ENCODE data around the gene MDFIC.
"Not testable (repeated sequence)": the region's sequence is repeated elsewhere in the genome, so short reads cannot be mapped to it uniquely, and the experiment has no call there.

Gene MDFIC, protein sequence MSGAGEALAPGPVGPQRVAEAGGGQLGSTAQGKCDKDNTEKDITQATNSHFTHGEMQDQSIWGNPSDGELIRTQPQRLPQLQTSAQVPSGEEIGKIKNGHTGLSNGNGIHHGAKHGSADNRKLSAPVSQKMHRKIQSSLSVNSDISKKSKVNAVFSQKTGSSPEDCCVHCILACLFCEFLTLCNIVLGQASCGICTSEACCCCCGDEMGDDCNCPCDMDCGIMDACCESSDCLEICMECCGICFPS

DNA sequence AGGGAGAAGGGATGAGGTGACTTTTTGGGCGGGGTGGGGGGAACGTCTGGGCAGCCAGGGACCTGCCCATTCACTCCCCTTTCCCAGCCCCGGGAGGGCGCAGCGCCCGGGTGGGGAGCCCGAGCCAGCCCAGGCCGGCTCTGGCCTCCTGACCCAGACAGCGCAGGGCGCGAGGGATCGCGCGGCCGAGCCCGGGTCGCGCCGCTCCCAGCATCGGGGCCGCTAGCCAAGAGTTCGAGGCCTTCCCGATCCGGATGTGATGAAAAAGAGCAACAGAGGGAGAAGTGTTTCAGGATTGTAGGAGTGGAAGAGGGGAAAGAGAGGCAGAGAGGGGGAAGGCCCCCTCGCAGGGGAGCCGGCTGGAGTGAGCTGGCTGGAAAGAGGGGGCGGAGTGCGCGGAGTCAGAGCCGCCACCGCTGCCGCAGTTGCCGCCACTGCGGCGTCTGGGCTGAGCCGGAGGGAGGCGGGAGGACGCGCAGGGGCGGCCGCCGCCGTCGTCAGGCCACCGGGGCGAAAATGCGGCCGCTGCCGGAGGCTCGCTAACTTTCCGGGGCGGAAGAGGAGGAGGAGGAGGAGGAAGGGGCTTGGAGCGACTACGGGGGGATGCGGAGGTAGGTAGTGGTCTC, at the start of gene MDFIC:
Gene MDFIC (plus strand): TSS at position 69 of the 626 bp plus-strand sequence. CDS start 940 bp downstream, outside the sequence.
- peak; percentile 83 for DNase-seq (ENCODE audit: low spot score)

DNA sequence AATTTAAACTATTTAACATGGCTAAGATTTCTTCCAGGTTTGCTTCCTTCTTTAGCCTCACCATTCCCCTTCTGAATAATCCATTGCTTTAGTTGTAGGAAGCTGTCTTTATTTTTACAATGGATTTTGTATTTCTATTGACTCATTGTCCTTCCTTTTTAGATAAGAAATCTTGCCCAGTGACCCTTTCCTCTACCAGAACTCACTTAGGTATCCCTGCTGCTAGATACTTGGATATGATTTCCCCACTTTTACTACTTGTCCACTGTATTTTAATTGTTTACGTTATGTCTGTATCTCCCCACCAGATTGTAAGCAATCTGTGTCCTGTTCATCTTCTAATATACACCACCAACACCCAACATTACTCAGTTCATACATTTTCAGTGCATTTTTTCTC, 47.7 kb upstream of the MDFIC start:
- DNase-seq (ENCODE audit: low spot score) = no peak

DNA sequence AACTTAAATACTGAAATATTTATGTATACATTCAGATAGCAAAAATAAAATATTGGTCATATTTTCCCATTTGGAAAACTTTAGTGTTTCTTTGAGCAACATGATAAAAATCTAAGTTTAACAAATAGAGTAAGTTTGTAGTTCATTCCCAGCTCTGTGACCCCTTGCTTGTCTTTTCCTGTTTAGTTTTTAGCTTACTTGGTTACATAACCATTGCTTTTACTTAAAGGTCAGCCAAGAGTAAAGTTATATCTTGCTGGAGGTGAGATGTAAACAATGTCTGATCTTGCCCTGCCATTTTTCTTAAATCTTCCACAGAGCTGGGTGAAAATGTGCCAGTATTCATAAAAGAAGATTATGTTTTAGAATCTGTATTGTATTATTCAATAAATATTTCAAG, 46.7 kb upstream of the MDFIC start:
- no peak for DNase-seq (ENCODE audit: low spot score)

DNA sequence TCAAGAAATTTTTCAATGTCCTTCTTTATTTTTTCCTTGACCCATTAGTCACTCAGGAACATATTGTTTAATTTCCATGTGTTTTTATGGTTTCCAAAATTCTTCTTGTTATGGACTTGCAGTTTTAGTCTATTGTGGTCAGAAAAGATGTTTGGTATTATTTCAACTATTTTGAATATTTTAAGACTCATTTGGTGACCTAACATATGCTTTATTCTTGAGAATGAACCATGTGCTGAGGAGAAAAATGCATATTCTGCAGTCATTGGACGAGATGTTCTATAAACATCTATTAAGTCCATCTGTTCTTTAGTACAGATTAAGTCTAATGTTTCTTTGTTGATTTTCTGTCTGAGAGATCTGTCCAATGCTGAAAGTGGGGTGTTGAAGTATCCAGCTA, 42.3 kb upstream of the MDFIC start:
- DNase-seq (ENCODE audit: low spot score) = no peak

DNA sequence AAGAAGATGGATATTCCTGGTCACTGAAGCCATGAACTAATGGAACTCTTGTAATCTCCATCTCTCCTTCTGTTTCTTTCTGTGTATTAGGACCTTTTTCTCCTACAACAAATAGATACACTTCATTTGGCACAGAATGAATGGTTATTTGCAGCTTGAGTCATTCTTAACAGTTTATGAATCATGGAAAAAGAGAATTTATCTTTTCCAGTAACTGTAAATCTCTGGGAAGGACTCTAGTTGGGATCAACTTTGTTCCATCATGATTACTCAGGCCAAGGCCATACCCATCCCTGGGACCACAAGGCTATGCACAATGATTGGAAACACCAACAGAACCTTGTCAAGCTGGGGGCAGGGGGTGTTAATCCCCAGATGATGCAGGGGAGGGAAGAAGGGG, 36.1 kb upstream of the MDFIC start:
- DNase-seq (ENCODE audit: low spot score) = no peak

DNA sequence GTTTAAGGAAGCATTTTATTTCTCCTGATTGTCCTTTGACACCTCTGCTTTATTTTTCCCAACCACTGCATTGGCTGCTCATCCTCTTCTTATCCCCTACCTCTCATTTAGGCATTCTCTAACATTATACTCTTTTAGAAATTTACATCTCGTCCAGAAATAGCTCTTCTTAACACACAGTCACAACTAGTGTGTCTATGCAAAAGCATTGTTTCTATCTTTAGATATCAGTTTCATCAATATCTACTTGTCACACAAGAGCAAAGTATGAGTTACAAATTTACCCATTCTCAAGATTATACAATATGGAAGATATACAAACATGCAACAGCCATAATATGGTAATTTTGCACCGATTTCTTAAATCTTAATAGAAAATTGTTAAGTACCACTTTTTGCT, 35.7 kb upstream of the MDFIC start:
- no peak for DNase-seq (ENCODE audit: low spot score)

DNA sequence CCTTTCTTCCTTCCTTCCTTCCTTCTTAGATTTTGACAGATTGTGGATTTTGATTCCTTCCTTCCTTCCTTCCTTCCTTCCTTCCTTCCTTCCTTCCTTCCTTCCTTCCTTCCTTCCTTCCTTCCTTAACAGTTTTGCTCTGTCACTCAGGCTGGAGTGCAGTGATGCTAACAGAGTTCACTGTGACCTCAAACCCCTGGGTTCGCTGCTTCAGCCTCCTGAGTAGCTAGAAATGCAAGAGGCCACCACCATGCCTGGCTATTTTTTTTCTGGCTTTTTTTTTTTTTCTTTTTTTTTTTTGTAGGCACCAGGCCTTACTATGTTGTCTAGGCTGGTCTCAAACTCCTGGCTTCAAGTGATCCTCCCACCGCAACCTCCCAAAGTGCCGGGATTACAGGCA, 32.8 kb upstream of the MDFIC start:
- not testable (repeated sequence) for DNase-seq (ENCODE audit: low spot score)

DNA sequence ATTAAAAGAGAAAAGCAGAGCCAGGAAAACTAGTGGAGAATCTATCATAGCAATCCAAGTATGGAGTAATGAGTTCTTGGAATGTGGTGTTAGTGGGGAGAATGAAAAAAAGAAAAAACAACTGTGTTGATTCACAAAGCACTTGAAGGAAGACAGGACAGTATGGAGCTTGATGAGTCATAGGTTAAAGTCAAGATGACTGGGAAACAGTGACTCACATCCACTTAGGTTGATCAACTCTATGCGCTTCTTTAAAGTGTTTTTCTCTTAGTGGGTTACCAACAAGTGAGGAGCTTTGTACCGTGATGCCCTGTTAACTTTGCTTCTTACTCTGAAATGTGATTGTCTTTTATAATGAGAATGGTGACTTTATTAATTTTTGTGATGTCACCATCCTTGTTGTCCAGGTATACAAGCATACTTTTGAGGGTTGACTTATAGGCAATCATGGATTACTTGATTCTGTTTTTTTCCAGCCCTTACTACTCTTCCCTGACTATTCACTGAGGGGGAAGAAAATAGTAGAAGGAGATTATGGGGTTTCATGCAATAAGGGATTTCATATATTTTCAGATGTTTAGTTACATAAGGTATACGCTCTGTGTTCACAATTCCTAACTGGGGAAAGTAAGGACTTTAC, 32.1 kb upstream of the MDFIC start:
- DNase-seq (ENCODE audit: low spot score) = no peak

DNA sequence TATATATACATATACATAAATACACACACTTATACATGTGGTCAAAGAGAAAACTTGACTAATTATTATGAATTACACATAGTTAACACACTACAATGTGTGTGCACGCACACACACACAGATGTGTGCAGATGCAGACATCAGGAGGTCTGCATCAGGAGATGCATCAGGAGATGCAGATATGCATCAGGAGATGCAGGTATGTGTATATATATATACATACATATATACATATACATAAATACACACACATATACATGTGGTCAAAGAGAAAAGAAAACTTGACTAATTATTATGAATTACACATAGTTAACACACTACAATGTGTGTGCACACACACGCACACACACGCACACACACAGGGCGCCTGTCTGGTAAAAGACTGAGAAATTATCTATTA, 31.3 kb upstream of the MDFIC start:
- DNase-seq (ENCODE audit: low spot score) = no peak

DNA sequence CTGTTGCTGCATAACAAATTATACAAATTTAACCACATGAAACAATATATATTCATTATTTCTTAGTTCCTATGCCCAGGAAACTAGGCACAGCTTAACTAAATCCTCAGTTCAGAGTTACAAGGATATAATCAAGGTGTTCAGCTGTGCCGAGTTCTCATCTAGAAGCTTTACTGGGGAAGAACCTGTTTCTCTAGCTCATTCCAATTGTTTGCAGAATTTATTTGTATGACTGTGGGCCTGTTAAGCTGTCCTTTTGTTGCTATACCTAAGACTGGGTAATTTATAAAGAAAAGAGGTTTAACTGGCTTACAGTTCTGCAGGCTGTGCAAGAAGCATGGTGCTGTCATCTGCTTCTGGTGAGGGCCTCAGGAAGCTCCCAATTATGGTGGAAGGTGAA, 21.8 kb upstream of the MDFIC start:
- no peak for DNase-seq (ENCODE audit: low spot score)

DNA sequence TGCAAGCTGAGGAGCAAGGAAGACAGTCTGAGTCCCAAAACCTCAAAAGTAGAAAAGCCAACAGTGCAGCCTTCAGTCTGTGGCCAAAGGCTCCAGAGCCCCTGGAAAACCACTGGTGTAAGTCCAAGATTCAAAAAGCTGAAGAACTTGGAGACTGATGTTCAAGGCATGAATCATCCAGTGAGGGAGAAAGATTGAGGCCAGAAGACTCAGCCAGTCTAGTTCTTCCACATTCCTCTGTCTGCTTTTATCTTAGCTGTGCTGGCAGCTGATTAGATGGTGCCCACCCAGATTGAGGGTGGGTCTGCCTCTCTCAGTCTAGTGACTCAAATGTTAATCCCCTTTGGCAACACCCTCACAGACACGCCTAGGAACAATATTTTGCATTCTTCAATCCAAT, 20.1 kb upstream of the MDFIC start:
- DNase-seq (ENCODE audit: low spot score) = no peak

DNA sequence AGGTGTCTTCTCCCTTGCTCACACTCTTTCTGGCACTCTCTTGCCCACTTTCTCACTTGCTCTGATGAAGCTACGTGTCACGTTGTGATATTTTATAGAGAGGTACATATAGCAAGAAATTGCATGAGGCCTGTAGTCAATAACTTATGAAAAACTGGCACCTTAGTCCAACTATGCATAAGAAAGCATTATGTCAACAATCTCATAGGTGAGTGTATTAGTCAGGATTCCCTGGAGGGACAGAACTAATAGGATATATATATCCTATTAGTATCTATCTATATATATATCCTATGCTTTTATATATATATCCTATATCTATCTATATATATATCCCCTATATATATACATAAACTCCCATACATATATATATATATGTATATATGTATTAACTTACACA, 18.8 kb upstream of the MDFIC start:
- DNase-seq (ENCODE audit: low spot score) = no peak

DNA sequence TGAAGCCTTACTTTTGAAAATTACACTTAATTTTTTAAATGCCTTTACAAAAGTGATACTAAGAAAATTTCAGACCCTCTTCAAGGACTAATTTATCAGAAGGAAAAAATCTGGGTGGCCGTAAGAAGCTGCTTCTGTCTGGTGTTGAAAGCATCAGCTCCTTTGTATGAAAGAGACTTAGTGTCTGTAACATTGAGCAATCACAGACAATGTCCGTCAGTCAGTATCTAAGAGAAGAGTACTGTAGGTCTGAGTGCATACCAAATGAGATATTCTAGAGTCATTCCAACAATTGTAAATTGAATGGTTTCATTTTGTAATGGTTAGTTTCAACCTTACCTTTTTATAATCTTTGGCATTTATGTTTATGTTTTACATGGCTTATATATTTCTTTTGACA, 11.1 kb upstream of the MDFIC start:
- no peak for DNase-seq (ENCODE audit: low spot score)

DNA sequence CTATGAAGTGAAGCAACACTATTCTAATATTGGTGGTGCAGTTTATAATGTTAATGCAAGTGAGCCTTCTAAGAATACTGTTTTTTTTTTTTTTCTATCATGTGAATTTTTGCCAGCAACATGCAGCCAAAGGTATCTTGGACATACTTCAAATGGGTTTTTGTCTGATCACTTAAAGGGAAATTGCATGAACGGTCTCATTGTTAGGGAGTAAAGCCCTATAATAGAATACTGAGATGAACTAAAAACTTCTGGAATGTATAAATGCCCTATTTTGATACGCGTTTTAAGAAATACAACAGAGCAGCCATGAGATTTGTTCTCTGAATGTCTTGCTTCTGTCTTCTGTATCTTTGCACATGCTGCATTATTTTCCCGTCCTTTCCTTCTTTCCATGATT, 10.5 kb upstream of the MDFIC start:
- no peak for DNase-seq (ENCODE audit: low spot score)

DNA sequence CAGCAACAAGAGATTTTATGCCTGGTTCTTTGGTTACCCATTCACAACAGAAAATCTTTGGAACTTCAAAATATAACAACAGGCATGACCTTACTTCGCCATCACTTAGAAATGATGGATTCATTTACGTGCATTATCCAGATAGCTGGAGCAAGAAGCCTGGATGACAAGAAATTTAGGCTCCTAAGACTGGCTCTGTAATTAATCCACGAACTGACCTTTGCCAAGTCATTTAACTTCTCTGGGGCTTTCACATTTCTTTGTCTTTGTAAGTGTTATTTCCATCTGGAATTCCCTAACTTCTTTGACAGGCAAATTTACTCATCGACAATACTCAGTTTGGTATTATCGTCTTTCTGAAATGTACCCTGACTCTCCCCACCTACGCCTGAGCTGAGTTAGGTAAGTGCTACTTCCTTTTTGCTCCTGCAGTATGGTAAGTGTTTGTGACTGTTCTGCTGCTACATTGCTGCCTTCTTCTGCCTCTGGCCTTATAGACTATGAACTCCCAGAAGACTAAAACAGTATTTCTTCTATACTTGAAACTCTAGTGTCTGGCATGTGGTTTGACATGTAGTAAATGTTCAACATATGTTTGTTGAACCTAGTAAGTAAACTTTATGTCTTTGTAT, 5.5 kb upstream of the MDFIC start:
- no peak for DNase-seq (ENCODE audit: low spot score)

DNA sequence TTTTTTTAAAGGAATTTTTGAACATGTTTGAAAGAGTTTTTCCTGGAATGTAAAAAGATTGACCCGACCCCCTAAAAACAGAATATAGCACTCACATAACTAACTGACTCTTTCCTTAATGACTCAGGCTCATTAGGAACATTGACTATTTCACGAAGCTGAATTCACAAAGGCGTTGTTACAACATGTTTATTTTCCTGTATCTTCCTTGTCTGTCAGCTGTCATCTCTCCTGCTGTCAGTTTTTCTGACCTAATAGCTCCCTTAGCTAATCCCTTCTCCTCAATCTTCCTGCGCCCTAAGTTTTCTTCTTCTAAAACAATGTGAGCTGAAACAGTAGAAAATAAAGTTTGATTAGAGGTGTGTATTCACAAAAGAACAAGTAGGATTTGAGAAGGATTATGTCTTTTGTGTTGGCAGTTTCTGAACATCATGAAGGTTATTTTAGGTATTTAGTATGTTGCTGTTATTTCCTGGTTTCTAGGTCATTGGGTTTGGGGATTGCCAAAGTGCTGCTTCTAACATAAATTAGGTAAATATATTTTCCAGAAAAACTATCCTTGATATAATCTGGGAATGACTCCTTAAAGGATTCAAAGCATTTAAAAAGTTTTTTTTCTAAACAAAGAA, 4.6 kb upstream of the MDFIC start:
- no peak for DNase-seq (ENCODE audit: low spot score)

DNA sequence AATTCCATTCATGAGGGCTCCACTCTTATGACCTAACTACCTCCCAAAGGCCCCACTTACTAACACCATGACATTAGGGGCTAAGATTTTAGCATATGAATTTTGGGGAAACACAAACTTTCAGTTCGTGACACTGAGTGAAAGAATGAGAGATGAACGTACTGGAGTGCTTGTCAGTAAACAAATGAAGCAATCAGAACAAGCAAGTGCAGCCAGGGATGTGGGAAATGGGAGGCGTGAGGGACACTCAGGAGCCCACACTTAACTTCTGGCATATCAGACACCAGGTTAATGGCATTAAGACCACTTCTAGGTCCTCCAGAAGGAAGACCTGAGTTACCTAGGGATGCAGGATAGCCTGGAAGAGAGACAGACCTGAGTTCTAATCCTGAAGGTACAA, 2.3 kb upstream of the MDFIC start:
- DNase-seq (ENCODE audit: low spot score) = no peak

DNA sequence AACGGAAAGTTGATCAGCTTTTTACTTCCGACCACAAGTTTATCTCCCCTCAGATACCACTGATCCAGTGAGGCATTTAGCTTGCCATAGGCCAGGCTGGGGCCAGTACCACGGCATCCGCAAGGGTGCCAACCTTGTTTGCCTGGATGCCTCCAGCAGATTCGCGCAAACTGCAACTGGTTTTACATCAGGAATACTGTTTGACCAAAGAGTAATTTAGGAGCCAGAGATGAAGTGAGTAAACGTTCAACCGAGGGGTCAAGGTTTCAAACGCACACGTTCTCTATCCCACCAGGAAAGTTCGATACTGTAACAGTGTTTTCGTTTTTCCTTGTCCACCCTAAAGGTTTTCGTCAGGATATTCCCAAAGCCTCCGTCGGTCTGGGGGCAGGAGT, 266 bp upstream of the MDFIC start:
- DNase-seq (ENCODE audit: low spot score) = peak; percentile 21

DNA sequence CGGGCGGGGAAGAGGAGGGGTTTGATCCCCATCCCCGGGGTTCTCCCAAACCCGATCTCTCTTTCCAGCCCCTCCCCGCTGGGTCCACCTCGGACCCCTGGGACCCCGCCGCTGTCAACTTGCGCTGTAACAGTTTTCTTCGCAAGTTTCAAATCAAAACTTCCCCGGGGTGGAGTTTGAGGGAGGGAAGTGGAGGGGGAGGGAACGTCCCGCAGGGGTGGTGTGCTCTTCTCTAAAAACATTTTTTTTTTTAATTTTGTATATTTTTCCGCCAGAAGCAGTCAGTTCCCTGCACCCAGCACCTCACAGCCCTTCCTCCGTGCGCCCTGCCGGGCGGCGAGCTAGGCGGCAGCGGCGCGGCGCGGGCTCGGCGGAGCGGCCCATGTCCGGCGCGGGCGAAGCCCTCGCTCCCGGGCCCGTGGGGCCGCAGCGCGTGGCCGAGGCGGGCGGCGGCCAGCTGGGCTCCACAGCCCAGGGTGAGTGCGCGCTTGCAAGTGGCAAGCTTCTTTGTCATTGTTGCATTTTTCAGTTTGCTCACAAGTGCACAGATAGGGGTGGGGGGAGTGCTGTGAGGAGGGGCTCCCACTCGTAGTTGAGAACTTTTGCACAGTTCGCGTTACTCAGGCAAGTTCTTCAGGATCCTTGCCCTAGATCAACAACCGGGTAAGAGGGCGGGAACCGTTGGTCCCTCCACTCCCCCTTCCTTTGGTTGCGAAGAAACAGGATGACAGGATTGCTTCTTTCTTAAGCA, 933 bp downstream of the MDFIC start:
- DNase-seq (ENCODE audit: low spot score) = peak; percentile 60

DNA sequence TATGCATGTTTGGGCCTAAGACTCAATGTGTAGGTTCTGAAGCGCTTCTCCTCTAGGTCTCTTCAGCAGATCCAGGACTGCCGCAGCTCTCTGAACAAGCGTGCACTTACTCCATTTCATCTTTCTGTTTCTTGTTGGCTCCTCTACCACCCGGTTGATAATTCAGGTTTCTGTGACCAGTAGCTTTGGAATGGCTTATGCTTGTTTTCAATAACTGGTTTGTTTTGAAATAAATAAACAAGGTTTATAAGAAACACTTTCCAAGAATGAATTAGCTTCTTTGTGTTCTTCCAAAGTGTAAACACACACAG, 1.5 kb downstream of the MDFIC start:
- DNase-seq (ENCODE audit: low spot score) = no peak

DNA sequence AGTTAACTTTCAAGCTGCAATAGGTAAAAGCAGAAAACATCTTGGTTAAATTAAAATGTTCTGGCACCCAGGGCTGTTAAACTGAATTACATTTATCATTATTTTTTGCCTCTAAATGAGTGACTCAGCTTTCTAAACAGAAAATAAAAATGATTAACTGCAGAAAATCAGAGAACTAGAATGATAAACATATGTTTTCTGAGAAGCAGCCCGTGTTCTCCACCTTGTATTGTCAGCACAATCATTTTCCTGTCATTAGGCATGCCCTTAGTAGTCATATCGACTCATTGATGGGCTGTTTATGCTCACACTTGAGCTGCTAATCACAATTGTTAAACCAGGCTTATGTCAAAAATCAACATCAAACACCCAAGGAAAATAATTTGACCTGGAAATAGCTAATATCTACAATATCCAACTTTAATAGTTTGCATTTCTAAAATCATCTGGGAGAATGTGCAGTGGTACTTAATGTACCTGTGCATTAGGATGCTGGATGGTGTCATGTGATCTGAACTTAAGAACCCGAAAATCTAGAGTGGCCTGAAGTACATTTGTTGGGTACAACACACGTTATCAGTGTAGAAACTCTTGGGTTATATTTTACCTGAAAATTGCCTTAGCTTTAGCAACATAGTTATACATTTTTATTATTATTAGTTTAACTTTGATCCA, 2.3 kb downstream of the MDFIC start:
- DNase-seq (ENCODE audit: low spot score) = no peak

DNA sequence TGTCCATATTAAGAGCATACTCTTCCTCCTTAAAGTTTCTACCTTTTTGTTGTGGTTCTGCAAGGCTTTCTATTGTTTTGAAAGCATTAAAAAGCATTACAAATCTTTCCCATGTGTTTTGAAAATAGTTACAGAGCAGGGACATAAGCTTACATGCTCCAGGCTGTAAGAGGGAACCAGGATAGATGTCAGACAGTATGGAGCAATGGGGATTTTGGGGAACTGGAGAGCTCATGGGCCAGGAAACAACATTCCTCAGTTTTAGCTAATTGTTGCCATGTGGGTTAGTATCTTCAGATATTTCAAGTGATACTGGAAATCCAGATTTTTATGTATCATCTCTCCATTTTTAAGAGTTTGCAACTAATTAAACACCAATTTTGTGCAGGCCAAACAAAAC, 3.5 kb downstream of the MDFIC start:
- DNase-seq (ENCODE audit: low spot score) = no peak
